MV-4-11 (cell line): Measurements from ENCODE around the gene CFAP410.

Experiments used
- DNase-seq: peaks from one replicate; lab custom pipeline; 2025; lab: John Stamatoyannopoulos, UW

CFAP410 gene

DNA sequence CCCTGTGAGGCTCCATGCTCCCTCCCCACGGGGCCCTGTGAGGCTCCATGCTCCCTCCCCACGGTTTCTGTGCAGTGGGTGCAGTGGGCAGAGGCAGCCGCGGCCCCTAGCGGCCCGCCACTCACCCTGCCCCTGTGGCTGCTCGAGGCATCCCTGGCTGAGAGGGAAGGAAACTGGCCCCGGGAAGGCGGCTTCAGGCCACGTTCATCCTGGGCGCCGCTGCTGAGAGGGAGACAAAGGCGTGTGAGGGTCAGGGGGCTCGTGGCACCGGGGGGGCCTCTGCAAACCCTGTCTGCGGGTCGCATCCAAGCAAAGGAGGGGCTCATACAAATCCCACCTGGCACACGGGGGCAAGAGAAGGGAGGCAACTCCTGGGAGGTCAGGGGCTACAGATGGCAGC is 8.5 kb downstream of the CFAP410 start:
- DNase-seq, result no peak

DNA sequence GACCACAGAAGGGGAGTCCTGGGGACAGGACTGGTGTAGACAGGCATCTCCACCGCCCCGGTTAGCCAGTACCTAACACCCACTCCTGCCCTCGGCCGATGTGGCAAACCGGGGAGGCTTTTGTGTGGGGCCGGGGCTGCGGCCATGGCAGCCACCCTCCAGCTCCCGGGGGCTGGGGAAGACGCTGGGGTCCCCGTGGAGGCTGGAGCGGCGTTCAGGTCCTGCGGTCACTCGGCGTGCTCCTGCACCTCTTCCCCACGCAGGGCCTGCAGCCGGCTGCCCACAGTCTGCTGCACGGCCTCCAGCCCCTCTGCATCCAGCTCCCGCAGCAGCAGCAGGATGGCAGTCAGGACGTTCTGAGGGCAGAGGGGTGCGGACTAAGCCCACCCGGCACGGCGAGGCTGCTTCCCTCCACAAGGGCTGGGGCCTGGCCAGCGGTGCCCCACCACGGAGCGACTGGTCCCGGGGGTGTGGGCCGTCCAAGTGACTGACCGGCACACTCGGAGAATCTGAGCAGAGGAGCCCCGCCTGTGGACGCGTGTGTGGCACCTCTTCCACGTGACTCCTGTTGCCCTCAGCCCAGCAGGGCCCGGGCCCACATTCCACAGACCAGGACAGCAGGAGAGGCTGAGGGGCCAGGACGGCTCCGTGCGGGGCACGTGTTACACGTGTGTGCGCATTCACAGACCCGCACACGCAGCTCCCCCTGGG is 9.1 kb downstream of the CFAP410 start:
- no peak for DNase-seq

- DNase-seq, result no peak
These were observed 9.9 kb downstream of the CFAP410 start for GRCh38 chr21:44329086-44329889.

- DNase-seq, result no peak
These were observed 10.8 kb downstream of the CFAP410 start for GRCh38 chr21:44328242-44328895.

GRCh38 chr21:44327603-44327974 is 11.6 kb downstream of the CFAP410 start:
- no peak for DNase-seq

GRCh38 chr21:44326716-44327602 is 12.2 kb downstream of the CFAP410 start:
- DNase-seq, result no peak

DNA sequence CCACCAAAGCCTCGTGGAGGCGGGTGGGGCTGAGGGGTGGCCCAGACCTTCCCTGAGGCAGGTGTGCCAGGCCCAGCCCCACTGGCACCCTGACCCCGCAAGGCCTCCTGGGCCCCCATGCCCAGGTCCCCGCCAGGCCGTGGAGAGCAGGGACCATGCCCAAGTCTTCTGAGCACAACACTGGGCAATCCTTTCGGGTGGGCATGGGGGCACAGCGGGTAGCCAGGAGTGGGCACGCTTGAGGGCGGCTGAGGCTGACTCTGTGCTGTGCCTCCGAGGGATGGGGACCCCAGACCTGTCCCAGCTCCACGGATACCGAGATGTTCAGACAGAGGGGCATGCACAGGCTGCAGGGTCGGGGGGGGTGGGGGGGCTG is 12.9 kb downstream of the CFAP410 start:
- DNase-seq, result no peak

- DNase-seq, result no peak
These were observed 13.6 kb downstream of the CFAP410 start for GRCh38 chr21:44325386-44326271.

- no peak for DNase-seq
These were observed 14.4 kb downstream of the CFAP410 start for GRCh38 chr21:44324854-44325107.

- DNase-seq, result no peak
These were observed 14.9 kb downstream of the CFAP410 start for GRCh38 chr21:44324106-44324853.

GRCh38 chr21:44323591-44323990 is 15.6 kb downstream of the CFAP410 start:
- DNase-seq, result no peak

DNA sequence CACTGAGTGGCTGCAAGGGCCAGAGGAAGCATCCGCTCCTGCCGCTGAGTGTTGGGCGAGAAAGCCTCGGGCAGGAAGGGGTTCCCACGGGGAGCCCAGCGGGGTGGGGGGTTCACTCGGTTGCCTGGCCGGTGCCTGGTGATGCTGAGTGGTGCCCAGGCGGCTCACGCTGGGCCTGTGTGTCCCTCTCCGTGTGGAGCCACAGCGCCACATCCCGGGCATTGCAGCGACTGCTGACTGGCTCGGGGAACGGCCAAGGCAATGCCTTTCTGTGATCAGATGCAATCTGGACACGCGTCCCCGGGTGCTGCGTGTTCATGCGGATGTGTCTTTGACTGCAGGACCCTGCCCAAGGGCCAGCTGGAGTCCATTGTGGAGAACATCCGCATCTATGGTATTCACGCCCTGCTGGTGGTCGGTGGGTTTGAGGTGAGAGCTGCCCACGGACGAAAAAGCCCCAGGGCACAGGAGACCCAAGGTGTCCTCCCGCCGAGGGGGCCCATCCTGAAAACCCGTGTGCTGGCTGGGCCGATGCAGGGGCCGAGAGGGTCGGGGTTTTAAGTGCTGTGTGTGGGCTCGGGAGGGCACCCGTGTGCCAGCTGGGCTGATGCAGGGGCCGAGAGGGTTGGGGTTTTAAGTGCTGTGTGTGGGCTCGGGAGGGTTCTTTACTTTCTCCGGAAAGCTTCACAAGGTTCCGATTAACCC is 16.4 kb downstream of the CFAP410 start:
- DNase-seq, result no peak

- DNase-seq, result no peak
These were observed 17.2 kb downstream of the CFAP410 start for GRCh38 chr21:44321846-44322450.

- no peak for DNase-seq
These were observed 18.3 kb downstream of the CFAP410 start for GRCh38 chr21:44320847-44321246.

DNA sequence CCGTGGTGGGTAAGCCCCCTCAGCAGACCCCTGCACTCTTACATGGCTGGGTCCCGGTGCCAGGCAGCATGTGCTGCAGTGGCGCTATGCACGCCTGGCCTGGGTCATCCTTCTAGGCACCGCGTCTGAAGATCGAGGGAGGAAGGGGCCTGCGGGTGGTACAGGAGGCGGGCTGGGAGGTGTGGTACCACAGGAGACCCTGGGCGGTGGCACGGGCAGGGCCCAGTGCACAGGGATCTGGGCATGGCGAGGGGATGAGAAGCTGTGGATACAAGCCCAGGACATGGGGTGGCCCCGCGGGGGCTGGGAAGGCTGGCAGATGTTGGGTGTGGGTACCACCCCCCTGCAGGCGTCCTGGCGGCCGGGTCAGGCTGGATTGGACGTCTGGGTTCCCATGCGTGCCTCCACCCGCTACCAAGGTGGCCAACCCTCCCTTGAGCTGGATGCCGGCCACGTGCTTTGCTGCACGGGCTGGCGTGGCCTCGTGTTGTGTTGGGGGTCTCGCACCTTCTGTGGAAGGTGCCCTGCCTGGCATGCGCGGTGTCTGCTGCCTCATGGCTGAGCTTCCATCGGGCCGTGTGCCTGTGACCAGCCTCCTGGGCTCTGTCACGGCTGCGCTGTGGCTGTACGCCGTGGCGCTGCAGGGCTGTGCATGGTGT is 19.7 kb downstream of the CFAP410 start:
- no peak for DNase-seq

DNA sequence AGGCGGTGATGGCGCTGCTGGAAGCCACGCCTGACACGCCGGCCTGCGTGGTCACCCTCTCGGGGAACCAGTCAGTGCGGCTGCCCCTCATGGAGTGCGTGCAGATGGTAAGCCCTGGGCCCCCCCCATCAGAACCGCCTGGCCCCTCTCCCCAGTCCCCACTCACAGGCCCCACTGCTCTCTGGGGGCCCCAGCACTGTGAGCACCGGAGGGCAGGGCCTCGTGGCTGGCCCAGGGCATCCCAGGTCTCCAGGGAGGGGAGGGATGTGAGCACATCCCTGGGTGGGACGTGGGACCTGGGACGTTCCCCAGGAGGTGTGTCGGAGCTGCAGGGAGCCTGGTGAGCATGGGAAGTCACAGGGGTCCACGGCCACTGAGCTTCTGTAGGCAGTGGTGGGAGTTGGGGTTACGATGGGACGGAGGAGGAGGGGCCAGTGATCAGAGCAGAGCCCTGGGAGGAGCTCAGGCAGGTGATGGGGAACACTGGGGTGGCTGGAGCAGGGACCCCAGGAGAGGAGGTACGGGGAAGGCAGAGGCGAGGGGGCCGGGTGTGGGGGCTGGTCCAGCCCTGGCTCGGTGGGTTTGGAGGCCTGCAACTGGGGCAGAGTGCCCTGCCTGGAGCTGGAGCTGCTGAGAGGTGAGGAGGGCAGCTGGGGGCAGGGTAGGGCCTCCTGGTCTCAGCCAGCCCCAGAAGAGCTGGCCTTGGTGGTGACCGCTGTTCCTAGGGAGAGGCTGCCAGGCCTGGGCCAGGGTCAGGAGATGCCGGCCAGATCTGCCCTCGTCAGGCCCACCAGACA is 20.5 kb downstream of the CFAP410 start:
- no peak for DNase-seq

GRCh38 chr21:44317871-44318270 is 21.3 kb downstream of the CFAP410 start:
- DNase-seq, result no peak

- DNase-seq, result no peak
These were observed 21.9 kb downstream of the CFAP410 start for GRCh38 chr21:44317241-44317782.
